Activated T-helper 1 cell treated with anti-CD3 and anti-CD28 coated beads, Interleukin-2, amount 50 U/mL, for 16 hours (primary cell): ENCODE results near the gene SRGAP3.

ENCODE experiments used
- DNase-seq, 2 donors: peaks; one replicate each; pipeline ENCODE4 v3.0.0-alpha.2; 2020; ENCODE audit warnings: low read depth in 1 of 2, low spot score in 1 of 2

SRGAP3 gene

DNA sequence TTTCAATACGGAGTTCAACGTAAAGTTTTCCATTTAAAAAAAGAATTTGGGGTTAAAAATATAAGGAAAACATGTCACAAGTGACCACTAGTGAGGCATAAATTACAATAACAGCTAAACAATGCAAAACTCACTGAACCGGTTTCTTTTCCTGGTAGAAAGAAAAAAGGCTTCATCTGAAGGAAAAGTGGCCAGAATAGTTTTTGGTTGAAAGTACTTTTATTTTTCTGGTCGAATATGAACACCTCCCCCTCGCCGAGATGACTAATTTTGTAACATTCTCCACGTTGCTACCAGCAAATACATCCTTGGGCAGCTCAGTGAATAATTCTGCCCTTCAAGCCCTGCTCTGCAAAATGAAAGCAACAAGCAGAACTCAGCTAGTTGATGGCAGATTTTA is 3.9 kb upstream of the SRGAP3 start:
- DNase-seq: no peak

DNA sequence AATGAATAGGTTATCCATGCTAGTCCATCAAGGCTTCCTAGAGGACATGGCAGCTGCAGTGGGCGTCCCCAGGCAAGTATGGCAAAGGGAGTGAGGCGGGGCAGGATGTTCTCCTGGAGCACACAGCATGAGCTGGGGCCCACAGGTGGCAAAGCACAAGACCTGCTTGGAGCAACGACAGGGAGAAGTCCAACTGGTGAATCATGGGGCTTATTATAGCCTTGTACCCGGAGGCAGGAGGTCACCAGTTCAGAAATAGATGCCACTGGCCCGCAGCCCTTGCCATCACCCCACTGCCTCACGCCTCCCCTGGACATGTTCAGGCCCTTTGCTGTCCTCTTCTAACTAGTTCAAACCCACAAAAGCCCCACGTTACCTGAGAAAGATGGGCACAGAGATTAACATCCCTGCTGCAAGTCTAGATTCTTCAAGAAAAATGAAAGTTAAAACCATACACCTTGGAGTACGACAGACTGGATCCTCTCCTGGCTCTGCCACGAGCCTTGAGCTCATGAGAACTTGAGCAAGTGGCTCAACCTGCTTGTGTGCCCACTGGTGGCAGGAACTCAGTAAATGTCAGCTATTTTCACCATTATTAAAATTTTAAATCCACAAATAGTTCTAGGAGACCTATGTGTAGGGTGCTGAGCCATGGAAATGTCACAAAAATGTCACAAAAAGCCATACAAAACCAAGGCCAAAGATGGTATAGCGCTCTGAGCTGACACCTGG is 1.8 kb upstream of the SRGAP3 start:
- DNase-seq: no peak

DNA sequence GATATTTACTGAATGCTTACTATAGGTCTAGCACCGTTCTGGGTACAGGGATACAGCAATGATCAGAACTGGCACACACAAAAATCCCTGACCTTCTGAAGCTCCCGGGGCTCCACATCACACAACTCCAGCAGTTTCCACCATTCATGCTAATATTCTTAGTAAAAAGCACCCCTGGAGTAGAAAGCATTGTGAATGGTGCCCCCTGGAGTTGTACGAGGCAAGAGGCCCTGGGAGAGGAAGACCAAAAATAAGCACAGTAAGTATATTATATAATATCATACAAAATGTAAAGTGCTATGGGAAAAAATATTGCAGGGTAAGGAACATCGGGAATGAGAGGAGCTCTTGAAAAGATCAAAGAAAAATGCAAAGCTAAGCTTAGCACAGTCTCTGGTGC is 790 bp upstream of the SRGAP3 start:
- DNase-seq: no peak

DNA sequence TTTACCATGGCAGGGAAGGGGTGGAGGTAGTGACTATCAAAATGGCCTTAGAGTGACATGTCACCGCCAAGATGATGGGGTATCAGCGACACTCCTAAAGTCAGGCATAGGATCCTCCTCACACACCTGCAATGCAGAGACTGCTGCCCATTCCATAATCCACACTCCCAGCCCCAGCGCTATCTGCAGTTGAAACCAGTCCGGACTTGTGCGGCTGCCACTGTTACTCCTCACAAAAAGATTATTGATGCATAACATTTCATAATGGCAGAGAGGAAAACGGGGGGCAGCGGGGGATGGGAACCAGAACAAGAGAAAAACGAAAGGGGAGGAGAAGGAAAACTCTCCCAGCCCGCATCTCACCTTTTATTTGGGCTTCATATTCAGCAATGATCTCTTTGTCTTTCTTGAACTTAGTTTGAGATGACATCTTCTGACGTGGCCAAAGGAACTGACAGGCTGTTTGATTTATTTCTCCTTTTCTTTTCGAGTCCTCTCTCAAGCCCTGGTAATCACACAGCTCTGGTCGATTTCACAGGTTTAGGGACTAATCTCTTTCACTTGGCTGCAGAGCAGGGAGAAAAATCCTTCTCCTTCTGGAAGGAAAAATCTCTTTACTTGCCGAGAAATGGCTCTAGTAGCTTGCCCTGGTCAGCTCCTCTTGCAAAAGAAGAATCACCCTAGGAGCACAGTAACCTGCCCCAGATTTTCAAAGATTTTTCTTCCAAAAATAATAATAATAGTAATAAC is 749 bp downstream of the SRGAP3 start:
- no peak for DNase-seq

DNA sequence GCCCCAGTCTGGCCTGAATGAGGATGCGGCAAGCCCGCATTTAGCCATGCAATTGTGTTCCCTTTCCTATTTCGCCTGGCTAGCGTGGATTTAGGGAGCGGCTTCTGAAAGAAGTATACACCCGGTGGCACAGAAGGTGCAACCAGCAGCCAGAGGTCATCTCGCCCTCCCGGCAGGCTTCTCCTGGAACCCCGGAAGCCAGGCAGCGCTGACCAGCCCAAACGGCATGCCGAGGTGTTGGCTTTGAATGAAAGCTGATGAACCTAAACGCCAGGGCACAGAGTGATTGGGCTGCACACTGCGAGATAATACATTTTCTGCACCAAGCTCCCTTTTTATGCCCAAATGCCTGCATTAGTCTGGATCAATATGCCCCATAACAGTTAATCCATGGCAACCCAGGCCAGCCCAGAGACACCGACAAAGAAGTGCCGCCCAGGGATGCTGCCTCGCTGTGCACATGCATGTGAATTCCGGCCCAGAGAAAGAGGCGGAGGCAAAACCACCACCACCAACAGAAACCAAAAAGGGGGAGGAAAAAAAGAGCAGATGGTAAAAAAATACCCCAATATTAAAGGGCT is 1.4 kb downstream of the SRGAP3 start:
- DNase-seq: no peak

DNA sequence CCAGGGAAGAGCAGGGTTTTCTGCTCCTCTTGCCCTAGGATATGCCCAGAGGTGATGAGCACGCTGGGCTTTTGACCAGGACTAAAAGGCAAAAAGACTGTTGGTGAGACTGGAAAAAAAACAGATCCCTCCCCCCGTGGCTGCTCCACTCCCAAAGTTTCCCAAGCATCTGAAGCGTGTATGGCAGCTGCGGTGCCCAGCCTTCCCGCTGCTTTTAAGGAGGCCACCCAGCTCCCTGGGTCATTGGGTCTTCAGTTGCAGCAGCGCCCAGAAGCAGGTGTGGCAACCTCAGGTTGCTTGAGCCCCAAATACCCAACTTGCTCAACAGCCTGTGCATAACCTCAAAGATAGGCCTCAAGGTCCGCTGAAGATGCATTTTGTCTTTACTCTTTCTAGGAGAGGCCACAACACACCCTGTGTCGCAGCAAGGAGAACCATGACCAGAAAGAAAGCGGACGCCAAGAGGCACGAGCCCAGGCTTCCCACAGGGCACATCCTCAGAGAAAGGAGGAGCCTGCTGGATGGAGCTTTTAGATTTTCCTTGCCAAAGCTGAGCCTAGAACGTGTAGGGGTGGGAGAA is 2.0 kb downstream of the SRGAP3 start:
- DNase-seq: no peak

DNA sequence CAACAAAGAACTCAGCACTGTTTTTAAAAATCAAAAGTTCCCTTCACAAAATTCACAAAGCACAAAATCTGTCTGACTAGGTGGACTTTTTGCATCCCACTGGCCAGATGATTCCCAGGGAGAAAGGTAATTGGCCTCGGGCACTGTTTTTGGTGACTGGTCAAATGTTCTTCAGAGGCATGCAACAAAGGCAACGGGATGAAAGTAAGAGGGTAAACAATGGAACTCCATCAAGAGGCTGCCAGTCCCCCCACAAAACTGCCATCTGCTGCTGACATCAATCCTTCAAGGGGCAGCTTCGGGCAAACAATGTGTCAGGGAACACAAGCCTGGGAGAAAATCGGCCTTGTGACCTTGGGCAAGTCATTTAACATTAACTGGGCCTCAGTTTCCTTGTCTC is 3.3 kb downstream of the SRGAP3 start:
- no peak for DNase-seq

DNA sequence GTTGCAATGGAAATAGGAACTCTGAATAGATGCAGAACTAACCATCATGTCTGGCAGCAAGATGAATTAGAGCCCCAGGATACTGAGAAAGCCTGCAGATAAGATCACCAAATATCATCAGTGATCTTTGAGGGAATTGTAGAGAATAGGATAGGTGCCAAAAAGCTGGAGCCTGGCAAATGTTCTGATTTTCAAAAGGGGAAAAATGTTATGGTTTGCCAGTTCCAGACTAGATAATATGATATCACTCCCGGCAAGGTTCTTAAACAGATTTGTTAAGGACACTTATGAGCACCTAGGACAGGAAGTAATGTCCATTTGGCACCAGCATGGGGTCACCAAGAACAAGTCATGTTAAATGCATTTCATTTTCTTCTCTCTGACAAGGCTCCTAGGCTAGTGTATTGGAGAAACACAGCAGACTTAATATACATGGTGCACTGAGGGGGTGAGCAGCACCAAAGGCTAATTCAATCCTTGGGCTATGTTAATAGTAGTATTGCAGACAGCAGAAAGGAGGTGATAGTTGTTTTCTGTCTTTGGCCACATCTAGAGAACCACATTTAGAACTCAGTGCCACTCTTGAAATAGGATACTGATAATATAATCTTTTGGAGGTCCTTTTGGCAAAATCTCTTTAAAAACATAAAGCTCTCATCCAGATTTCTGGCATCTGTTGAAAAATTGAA is 4.8 kb downstream of the SRGAP3 start:
- DNase-seq: no peak

DNA sequence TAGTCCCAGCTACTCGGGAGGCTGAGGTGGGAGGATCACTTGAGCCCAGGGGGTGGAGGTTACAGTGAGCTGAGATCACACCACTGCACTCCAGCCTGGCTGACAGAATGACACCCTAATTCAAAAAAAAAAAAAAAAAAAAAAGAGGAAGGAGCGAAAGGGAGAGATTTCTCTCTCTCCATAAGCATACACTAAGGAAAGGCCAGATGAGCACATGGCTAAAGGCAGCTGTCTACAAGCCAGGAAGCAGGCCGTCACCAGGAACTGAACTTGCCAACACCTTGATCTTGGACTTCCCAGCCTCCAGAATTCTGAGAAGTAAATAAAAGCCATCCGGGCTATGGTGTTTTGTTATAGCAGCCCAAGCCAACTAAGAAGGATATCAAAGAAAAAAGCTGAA is 7.5 kb downstream of the SRGAP3 start:
- DNase-seq: no peak

DNA sequence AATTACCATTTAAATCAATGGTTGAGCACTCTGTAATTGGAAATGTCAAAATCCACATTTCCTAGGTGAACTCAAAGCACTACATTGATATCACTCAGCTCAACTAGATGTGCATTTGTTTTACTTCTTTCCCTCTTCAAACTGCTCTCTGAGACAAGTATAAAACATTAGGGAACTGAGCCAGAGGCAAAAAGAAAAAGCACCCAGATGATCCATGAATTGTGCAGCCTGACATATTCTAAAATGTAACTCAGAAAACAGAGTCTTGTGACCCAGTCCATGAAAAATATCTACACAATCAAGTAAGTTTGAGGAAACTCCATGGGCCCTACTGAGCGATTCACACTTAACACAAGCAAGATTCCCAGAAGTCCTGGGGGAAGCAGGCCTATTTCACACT is 9.8 kb downstream of the SRGAP3 start:
- no peak for DNase-seq

DNA sequence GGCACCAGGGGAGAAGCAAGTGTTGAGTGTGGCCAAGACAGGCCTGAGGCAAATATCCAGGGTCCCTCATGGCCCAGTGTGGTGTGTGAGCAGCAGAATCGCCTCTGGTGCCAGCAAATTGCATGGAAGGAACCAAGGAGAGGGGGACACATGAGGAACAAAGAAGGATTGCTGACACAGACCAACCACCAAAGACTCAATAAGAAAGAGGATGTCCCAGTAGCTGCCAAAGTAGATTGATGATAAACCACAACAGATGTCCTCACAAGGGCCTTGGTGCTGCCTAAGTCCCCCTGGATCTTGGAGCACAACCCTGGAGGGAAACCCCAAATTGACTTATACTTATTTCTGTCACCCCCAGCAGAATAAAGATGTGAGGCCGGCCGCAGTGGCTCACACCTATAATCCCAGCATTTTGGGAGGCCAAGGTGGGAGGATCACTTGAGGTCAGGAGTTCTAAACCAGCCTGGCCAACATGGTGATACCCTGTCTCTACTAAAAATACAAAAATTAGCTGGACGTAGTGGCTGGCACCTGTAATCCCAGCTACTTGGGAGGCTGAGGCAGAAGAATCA is 10.6 kb downstream of the SRGAP3 start:
- no peak for DNase-seq

DNA sequence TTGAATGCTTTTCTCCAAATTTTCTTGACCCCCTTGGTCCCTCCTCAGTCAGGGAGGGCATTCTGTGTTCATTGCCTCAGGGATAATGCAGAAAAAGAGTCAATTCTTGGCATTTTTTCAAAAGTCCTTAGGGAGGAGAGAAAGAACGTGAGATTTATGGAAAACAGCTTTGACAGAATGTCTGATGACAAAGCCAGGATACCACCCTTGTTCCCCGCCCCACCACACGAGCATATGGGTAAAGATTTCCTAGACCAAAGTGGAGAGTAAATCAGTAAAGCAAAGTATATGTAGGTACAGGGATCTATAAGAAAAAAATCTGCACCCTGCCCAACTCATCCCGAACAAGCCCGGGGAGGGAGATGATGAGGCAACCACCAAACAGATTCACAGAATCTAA is 11.2 kb downstream of the SRGAP3 start:
- no peak for DNase-seq

DNA sequence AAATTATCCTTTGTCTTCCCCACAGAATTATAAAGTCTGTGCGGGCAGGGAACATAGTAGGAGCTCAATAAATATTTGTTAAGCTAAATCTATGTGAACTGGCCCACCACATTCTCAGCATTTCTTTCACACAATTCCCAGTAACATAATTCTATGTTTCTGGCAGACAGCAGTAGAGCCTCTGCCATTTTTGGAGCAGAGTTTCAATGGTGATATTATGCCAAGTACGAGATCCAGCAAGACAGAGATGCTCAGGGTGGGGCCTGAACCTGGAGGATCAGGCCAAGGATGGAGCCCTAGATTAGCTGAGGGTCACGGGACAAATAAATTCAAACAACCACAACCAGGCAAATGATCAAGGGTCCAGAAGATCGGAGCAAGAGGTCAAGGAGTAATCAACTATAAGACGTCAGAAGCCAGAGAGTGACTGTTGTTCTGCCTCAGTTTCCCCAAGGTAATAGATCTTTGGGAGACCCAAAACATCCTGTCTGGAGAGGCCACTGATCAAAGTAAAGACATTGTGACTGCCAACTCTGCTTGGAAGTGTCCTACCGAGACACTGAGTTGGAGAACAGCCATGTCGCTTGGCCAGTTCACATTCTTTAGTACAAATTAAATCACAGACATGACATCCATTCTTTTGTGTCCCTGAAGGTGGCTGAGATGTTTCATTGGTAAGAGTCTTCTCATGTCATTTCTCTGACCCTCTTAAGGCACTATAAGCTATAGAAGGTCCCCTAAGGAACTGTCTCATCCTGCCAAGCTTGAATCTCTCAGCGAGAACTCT is 15.4 kb downstream of the SRGAP3 start:
- DNase-seq: no peak

DNA sequence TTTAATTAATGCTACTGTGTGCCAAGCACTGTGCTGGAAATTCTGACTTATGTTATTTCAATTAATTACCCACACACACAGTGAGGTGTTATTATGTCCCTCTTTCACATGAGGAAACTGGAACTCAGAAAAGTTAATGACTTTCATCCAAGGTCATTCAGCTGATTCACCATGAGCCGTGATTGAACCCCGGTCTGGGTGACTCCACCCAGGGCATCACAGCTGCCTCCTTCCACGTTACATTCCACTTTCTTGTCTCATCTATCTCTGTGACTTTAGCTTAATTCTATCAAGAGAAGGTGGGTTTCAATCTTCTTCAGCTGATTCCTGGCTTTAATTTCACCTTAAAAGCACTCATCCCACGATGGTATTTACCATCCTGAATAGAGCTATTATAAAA is 16.3 kb downstream of the SRGAP3 start:
- DNase-seq: no peak

DNA sequence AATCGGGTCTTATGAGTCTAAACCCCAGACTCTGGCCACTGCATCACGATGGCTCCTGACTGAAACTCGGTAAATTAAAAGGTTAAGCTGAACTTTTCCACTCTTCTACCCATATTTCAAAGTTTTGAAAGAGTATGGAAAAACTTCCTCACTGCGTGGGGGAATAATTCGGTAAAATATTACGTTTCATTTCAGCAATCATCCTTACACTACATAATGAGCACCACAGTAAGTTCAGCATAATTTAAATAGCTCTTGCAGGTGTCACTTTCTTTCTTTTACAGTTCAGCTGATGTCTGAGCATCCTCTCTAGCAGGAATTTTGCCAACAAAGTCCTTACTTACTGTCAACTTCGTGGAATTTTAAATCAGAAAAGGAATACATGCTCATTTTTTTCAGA is 17.5 kb downstream of the SRGAP3 start:
- no peak for DNase-seq

DNA sequence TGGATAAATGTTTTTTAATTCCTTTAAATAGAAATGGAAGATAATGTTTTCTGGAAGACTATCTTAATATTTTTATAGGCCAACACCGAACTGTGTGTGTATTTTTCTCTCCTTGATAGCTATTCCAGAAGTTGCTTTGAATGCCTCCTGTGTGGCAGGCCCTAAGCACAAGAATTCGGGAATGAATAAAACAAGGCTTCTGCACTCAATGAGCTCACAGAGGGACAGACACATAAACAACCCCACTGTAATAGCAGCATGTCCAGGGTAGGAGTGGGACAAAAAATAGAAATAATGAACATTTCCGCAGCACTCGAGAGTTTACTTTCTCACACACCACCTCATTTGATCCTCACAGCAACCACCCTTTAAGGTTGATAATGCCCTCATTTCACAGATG is 18.0 kb downstream of the SRGAP3 start:
- DNase-seq: no peak

DNA sequence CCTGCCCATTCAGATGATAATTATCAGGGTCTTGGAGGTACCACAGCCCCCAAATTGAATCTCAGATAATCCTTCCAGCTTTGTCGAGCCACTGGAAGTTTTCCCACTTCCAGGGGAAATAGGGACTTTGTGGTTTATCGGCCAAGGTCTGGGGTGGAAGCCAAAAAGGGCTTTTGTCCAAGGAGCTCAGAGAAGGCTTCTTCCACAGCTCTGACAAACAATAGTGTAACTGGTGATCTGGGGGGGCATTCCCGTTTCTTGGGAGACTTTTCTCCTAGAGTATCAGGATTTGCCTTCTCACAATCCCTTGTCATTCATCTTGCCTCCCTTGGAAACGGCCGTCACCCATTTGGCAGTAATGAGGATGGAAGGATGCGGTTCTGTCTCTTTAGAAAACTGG is 18.4 kb downstream of the SRGAP3 start:
- no peak for DNase-seq

DNA sequence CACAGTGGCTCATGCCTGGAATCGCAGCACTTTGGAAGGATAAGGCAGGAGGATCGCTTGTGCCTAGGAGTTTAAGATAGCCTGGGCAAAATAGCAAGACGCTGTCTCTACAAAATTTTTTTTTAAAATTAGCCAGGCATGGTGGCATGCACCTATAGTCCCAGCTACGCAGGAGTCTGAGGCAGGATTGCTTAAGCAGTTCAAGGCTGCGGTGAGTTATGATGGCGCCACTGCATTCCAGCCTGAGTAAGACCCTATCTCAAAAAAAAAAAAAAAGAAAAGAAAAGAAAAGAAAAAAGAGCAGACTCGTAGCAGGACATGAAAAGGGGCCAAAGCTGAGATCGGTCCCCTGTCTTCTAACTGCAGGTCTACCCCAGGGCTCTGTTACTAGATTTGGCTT is 18.9 kb downstream of the SRGAP3 start:
- no peak for DNase-seq

DNA sequence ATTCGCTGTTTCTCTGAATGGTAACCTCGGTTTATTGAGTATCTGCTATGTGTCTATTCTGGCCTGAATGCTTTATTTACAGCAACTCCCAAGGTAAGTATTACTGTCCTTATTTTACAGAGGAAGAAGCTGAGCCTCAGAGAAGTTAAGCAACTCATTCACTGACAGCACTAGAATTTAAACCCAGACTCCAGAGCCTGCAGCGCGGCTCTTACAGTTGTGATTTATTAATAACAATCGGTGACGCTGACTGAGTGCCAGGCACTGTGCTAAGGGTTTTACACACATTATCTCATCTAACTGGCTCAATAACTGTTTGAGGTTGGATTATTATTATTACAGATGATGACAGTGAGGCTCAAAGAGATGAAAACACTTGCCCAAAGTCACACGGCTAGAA is 19.6 kb downstream of the SRGAP3 start:
- no peak for DNase-seq

DNA sequence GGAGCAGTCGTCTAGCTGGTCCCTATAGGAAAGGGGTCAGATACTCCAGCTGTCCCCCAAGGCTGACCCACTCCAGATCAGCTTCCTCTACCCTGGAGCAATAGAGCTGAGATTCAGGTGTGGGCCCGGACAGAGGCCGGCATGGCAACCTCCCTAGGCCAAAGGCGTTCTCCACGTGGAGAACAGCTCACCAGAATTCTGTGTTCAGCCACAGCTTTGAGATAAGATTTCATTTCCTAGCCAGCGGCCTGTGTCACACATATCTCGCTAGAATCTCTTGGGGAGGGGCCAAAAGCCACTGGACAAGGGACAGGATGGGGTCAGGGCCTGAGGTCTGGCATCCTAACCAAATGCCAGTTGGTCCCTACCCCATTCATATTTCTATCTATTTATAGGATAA is 20.1 kb downstream of the SRGAP3 start:
- no peak for DNase-seq

DNA sequence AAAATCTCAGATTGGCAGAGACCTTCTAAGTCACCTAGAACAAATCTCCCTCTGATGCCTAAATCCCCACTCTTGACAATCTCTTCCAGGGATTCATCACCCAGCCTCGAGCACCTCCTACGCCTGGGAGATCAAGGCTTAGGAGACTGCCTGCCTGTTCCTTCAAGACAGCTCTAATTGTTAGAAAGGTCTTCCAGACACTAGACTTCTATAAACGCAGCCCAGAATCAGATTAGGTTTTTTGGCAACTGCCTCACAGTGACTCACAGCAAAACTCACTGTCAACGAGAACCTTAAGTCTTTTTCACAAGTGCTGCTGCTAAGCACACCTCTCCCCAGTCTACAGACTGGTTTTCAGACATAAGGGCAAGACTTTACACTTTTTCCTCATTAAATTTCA is 23.1 kb downstream of the SRGAP3 start:
- DNase-seq: no peak
